ENCODE measurements around the gene INHBA.

Gene INHBA

GRCh38 chr7:41702635-41703371 lies at the start of gene INHBA:
TSS of gene INHBA (minus strand) at chr7:41703090. CDS start at chr7:41700374, 2,716 bp downstream.
- no peak for TF ChIP-seq ZNF274 (IDR thresholded peaks at IDR 0.05; ENCODE audit: low read depth, low read length)
- H3K4me3 ChIP-seq (ENCODE audit: low read length), result no peak within 1 kb of the TSS

DNA sequence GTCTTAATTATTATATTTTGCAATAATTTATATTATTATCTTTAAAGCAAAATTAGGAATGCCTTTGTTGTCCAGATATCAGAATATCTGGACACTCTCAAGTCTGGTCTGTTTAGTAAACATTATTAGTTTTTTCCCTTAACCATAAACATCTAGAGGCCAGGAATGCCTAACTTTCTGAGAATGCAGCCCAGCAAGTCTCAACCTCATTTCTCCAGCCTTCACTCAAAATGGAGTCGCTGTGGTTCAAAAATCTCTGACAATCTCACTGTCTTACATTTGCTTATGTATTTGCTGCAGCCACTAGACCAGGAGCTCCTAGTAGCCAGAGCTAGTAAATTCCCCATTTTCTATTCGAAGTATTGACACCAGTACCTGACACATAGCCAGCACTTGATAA lies 49.7 kb upstream of the INHBA start:
- no peak overlapping the region for H3K4me3 ChIP-seq (ENCODE audit: low read length)
- no peak for TF ChIP-seq ZNF274 (IDR thresholded peaks at IDR 0.05; ENCODE audit: low read depth, low read length)

- TF ChIP-seq ZNF274 (IDR thresholded peaks at IDR 0.05; ENCODE audit: low read depth, low read length), result no peak
- H3K4me3 ChIP-seq (ENCODE audit: low read length), result no peak overlapping the region
Observed at GRCh38 chr7:41750661-41751540, 48.0 kb upstream of the INHBA start.

GRCh38 chr7:41747961-41748360 lies 45.1 kb upstream of the INHBA start:
- TF ChIP-seq ZNF274 (IDR thresholded peaks at IDR 0.05; ENCODE audit: low read depth, low read length), result no peak
- H3K4me3 ChIP-seq (ENCODE audit: low read length), result no peak overlapping the region

DNA sequence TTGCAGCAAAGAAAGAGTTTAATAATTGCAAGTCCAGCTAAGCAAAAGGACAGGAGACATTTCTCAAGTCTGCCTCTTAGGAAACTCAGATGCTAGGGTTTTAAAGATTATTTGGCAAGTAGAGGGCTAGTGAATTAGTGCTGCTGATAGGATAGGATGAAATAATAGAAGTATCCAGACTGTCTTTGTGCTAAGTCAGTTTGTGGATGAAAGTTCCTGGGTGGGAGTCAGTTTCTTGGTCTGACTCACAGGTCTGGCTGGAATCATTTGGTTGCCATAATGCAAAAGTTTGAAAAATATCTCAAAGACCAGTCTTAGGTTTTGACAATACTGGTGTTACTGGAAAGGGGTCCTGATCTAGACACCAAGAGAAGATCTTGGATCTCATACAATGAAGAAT lies 42.6 kb upstream of the INHBA start:
- H3K4me3 ChIP-seq (ENCODE audit: low read length), result no peak overlapping the region
- TF ChIP-seq ZNF274 (IDR thresholded peaks at IDR 0.05; ENCODE audit: low read depth, low read length), result no peak

GRCh38 chr7:41744161-41744560 lies 41.3 kb upstream of the INHBA start:
- no peak for TF ChIP-seq ZNF274 (IDR thresholded peaks at IDR 0.05; ENCODE audit: low read depth, low read length)
- no peak overlapping the region for H3K4me3 ChIP-seq (ENCODE audit: low read length)

DNA sequence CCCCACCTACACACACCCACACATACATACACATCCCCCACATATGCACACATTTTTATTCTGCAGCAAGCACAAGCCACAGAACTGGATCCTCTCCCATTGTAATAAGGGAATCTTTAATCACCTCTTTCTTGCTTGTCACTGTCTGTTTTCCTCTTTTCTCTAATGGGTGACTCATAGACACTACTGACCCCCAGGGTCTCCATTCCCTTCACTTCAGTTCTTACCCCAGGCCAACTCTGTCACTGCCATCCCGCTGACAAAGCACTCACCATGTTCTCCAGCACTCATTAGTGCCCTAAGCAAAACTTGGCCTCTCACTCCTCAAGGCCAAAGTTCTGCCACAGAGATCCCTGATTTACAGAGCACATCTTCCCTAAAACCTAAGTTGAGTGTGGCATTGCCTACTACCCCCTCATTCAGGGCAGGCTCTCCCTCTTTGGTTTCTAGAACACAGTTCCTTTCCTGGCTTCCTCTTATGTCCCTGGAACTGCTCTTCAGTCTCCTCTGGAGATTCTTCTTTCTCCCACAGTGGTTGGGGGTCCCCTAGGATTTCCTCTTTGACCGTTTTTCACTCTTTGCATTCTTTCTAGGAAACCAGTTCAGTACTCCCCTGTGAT lies 39.6 kb upstream of the INHBA start:
- H3K4me3 ChIP-seq (ENCODE audit: low read length), result no peak overlapping the region

DNA sequence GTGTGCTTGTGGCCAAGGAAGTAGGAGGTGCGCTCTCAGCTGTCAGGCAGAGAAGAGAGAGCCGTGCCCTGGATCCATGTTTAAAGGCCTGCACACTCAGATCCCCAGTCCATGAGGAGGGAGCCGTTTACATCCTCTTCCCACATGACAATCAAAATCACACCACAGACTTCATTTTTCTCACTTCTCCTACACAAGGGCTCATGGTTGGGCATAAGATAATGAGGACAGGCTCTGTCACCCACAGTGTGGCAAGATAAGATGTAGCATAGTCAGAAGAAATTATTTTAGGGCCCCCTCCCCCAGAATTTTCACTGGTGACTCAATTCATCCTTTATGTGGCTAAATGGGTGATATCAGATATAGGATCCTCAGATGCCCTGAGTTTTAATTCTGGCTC lies 35.9 kb upstream of the INHBA start:
- no peak overlapping the region for H3K4me3 ChIP-seq (ENCODE audit: low read length)
- no peak for TF ChIP-seq ZNF274 (IDR thresholded peaks at IDR 0.05; ENCODE audit: low read depth, low read length)

More for the DNA sequence above, 39.6 kb upstream of the INHBA start:
- no peak for TF ChIP-seq ZNF274 (IDR thresholded peaks at IDR 0.05; ENCODE audit: low read depth, low read length)

GRCh38 chr7:41738336-41738735 lies 35.4 kb upstream of the INHBA start:
- no peak overlapping the region for H3K4me3 ChIP-seq (ENCODE audit: low read length)
- no peak for TF ChIP-seq ZNF274 (IDR thresholded peaks at IDR 0.05; ENCODE audit: low read depth, low read length)

- no peak for TF ChIP-seq ZNF274 (IDR thresholded peaks at IDR 0.05; ENCODE audit: low read depth, low read length)
- no peak overlapping the region for H3K4me3 ChIP-seq (ENCODE audit: low read length)
Observed at GRCh38 chr7:41735206-41735605, 32.3 kb upstream of the INHBA start.

GRCh38 chr7:41732843-41733306 lies 30.0 kb upstream of the INHBA start:
- no peak overlapping the region for H3K4me3 ChIP-seq (ENCODE audit: low read length)
- TF ChIP-seq ZNF274 (IDR thresholded peaks at IDR 0.05; ENCODE audit: low read depth, low read length), result no peak

GRCh38 chr7:41732436-41732785 lies 29.5 kb upstream of the INHBA start:
- no peak for TF ChIP-seq ZNF274 (IDR thresholded peaks at IDR 0.05; ENCODE audit: low read depth, low read length)
- H3K4me3 ChIP-seq (ENCODE audit: low read length), result no peak overlapping the region

GRCh38 chr7:41731493-41732435 lies 28.9 kb upstream of the INHBA start:
- TF ChIP-seq ZNF274 (IDR thresholded peaks at IDR 0.05; ENCODE audit: low read depth, low read length), result no peak
- no peak overlapping the region for H3K4me3 ChIP-seq (ENCODE audit: low read length)

All from GM08714 (cell line).